ENCODE data around the gene TOMM22. TPM values are rescaled to one million over a fixed set of nuclear protein-coding genes. Genes with fewer than 3 reads are reported as not detected.
A peak's percentile ranks its signal among the peaks of the same experiment; 100 is the strongest.

The TOMM22 gene
- total and polyA plus RNA-seq, 3 donors from 2014 or later = 44.3 to 95.1 (median 57.6) TPM

- peaks cover 4% of the 10 kb centered on the region for H3K4me1 ChIP-seq
- intact Hi-C loops (cut with DNase I; ENCODE audit: low total_unique reads) = no loop called here
- H3K4me3 ChIP-seq = no peak overlapping the region
- no peaks in the 10 kb centered on the region for H3K36me3 ChIP-seq (ENCODE audit: low read depth, missing control alignments)
- WGBS, 2 donors = 44 to 52% methylated on average over 7 to 8 of the region's 8 CpGs
- H3K9me3 ChIP-seq = no peaks in the 10 kb centered on the region
- H3K27me3 ChIP-seq = no peaks in the 10 kb centered on the region
- H3K27ac ChIP-seq = peak overlapping the region in 1 of 2 donors; percentile 56
- peak; percentile 69 for DNase-seq
- no peak for TF ChIP-seq POLR2A (IDR thresholded peaks at IDR 0.05)
Measured at GRCh38 chr22:38733724-38734381, 52.1 kb downstream of the TOMM22 start.

DNA sequence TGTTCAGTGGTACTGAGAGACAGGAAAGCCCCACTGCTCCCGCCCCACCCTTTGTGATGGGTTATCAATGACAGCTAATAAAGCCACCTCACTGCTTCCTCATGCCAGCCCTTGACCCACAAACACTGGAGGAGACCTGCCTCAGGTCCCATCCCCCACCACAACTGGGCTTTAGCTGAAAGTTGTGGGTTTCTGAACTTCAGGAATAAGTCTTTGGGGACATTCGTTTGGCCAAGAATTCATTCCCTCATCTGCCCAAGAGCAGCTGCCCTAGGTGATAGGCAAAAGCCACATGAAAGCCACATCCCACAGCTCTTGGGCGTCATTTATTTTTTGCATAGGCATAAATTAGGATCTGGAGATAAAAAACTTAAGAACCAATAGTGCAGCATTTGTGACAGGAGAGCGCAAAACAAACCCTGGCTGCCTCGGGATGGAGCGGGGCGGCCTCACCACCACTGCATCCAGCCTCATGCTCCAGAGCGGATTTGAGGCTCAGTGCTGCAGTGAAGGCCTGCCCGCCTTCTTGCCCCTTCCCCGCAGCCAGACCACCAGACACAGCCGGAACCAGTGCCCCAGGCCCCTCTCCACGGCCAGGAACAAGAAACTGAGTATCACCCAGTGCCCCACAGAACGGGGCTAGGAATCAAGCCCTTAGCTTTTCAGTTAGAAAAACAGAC lies 52.8 kb downstream of the TOMM22 start:
- intact Hi-C loops (cut with DNase I; ENCODE audit: low total_unique reads) = no loop called here
- H3K36me3 ChIP-seq (ENCODE audit: low read depth, missing control alignments) = no peaks in the 10 kb centered on the region

More for the DNA sequence above, 52.8 kb downstream of the TOMM22 start:
- no peaks in the 10 kb centered on the region for H3K27me3 ChIP-seq
- H3K27ac ChIP-seq = peak overlapping the region in 1 of 2 donors; percentile 56
- peaks cover 4% of the 10 kb centered on the region for H3K4me1 ChIP-seq
- 80 to 83% methylated on average over 11 to 13 of the region's 13 CpGs for WGBS, 2 donors
- H3K9me3 ChIP-seq = no peaks in the 10 kb centered on the region
- TF ChIP-seq POLR2A (IDR thresholded peaks at IDR 0.05) = no peak
- TF ChIP-seq CTCF (IDR thresholded peaks at IDR 0.05) = no peak
- no peak overlapping the region for H3K4me3 ChIP-seq
- DNase-seq = no peak

Other genes with a start within 250 kb of the TOMM22 start
- 1 to 10 TPM; 1.7 to 3.0 TPM for gene KCNJ4, start 226.8 kb upstream of the TOMM22 start, total RNA-seq
- gene KCNJ4, start 226.8 kb upstream of the TOMM22 start, polyA plus RNA-seq (ENCODE audit: insufficient read depth, low read depth, low replicate concordance) = 1.7 TPM
- gene KDELR3, start 213.9 kb upstream of the TOMM22 start, total RNA-seq = 1 to 10 TPM; 6.7 to 8.6 TPM
- 10.4 TPM for gene KDELR3, start 213.9 kb upstream of the TOMM22 start, polyA plus RNA-seq (ENCODE audit: insufficient read depth, low read depth, low replicate concordance)
- 100 to 1,000 TPM; 964 to 995 TPM for gene DDX17, start 175.6 kb upstream of the TOMM22 start, total RNA-seq
- 259 TPM for gene DDX17, start 175.6 kb upstream of the TOMM22 start, polyA plus RNA-seq (ENCODE audit: insufficient read depth, low read depth, low replicate concordance)
- gene DMC1, start 111.8 kb upstream of the TOMM22 start, total RNA-seq = 10 to 100 TPM in 1 of 2 donors, 1 to 10 TPM in 1; 8.9 to 17.6 TPM
- gene DMC1, start 111.8 kb upstream of the TOMM22 start, polyA plus RNA-seq (ENCODE audit: insufficient read depth, low read depth, low replicate concordance) = 18.3 TPM
- 10 to 100 TPM; 16.3 to 41.8 TPM for gene FAM227A, start 25.6 kb upstream of the TOMM22 start, total RNA-seq
- gene FAM227A, start 25.6 kb upstream of the TOMM22 start, polyA plus RNA-seq (ENCODE audit: insufficient read depth, low read depth, low replicate concordance) = 18.0 TPM
- 10 to 100 TPM; 24.9 to 30.9 TPM for gene CBY1, start 25.3 kb upstream of the TOMM22 start, total RNA-seq
- 50.8 TPM for gene CBY1, start 25.3 kb upstream of the TOMM22 start, polyA plus RNA-seq (ENCODE audit: insufficient read depth, low read depth, low replicate concordance)
- gene JOSD1, start 19.0 kb downstream of the TOMM22 start, total RNA-seq = 10 to 100 TPM; 70.3 to 91.0 TPM
- gene JOSD1, start 19.0 kb downstream of the TOMM22 start, polyA plus RNA-seq (ENCODE audit: insufficient read depth, low read depth, low replicate concordance) = 40.9 TPM
- 10 to 100 TPM; 81.5 to 89.8 TPM for gene GTPBP1, start 24.0 kb downstream of the TOMM22 start, total RNA-seq
- 53.1 TPM for gene GTPBP1, start 24.0 kb downstream of the TOMM22 start, polyA plus RNA-seq (ENCODE audit: insufficient read depth, low read depth, low replicate concordance)
- 100 to 1,000 TPM; 295 to 331 TPM for gene SUN2, start 74.0 kb downstream of the TOMM22 start, total RNA-seq
- 90.8 TPM for gene SUN2, start 74.0 kb downstream of the TOMM22 start, polyA plus RNA-seq (ENCODE audit: insufficient read depth, low read depth, low replicate concordance)
- gene DNAL4, start 112.2 kb downstream of the TOMM22 start, total RNA-seq = 10 to 100 TPM; 54.4 to 76.8 TPM
- gene DNAL4, start 112.2 kb downstream of the TOMM22 start, polyA plus RNA-seq (ENCODE audit: insufficient read depth, low read depth, low replicate concordance) = 107 TPM
- 10 to 100 TPM; 12.6 to 14.1 TPM for gene NPTXR, start 162.1 kb downstream of the TOMM22 start, total RNA-seq
- 3.9 TPM for gene NPTXR, start 162.1 kb downstream of the TOMM22 start, polyA plus RNA-seq (ENCODE audit: insufficient read depth, low read depth, low replicate concordance)
- gene CBX6, start 190.3 kb downstream of the TOMM22 start, total RNA-seq = 10 to 100 TPM; 30.1 to 33.1 TPM
- gene CBX6, start 190.3 kb downstream of the TOMM22 start, polyA plus RNA-seq (ENCODE audit: insufficient read depth, low read depth, low replicate concordance) = 18.7 TPM